ENCODE measurements around the gene ANGPTL8. TPM values are rescaled to one million over a fixed set of nuclear protein-coding genes. Genes with fewer than 3 reads are reported as not detected.

The ANGPTL8 gene
- total RNA-seq, 1 donor = not detected

DNA sequence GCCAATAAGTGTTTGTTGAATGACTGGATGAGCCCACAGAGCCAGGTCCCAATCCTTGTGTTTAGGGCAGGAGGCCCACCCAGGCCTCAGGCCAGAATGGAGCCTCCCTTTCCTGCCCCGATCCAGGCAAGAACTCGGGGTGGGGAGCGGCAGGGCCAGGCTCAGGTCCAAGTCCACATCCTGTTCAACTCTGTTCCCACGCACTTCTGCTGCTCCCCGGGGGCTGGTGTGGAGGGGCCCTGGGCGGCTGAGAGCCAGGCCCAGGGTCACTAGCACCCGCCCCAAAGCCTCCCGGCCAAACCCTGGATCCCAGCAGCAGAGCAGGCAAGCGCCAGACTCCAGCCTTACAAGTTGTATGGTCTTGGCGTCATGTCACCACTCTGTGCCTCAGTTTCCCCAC is 8.0 kb downstream of the ANGPTL8 start:
- TF ChIP-seq, protein P1, sequence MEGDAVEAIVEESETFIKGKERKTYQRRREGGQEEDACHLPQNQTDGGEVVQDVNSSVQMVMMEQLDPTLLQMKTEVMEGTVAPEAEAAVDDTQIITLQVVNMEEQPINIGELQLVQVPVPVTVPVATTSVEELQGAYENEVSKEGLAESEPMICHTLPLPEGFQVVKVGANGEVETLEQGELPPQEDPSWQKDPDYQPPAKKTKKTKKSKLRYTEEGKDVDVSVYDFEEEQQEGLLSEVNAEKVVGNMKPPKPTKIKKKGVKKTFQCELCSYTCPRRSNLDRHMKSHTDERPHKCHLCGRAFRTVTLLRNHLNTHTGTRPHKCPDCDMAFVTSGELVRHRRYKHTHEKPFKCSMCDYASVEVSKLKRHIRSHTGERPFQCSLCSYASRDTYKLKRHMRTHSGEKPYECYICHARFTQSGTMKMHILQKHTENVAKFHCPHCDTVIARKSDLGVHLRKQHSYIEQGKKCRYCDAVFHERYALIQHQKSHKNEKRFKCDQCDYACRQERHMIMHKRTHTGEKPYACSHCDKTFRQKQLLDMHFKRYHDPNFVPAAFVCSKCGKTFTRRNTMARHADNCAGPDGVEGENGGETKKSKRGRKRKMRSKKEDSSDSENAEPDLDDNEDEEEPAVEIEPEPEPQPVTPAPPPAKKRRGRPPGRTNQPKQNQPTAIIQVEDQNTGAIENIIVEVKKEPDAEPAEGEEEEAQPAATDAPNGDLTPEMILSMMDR (IDR thresholded peaks at IDR 0.05; ENCODE audit: extremely low read depth, low read depth, low read length) = no peak
- H4K20me1 ChIP-seq (ENCODE audit: insufficient read depth, low read length) = no peaks in the 10 kb centered on the region
- H3K36me3 ChIP-seq (ENCODE audit: insufficient read depth, low read length) = no peaks in the 10 kb centered on the region
- H3K79me2 ChIP-seq (ENCODE audit: insufficient read depth, low read length) = no peaks in the 10 kb centered on the region
- no peak overlapping the region for H3K4me3 ChIP-seq (ENCODE audit: insufficient read depth, low read length)
- H3K27me3 ChIP-seq (ENCODE audit: insufficient read depth, low read length) = no peaks in the 10 kb centered on the region
- DNase-seq (ENCODE audit: insufficient read length, low spot score, missing footprints) = peak; percentile 77
- no peak overlapping the region for H3K4me2 ChIP-seq (ENCODE audit: insufficient read depth, low read length)
- peaks cover 7% of the 10 kb centered on the region for H3K4me1 ChIP-seq (ENCODE audit: insufficient read depth, low read length)
- H2AFZ ChIP-seq (ENCODE audit: low read length) = no peak overlapping the region
- H3K9me3 ChIP-seq (ENCODE audit: low read depth, low read length) = no peaks in the 10 kb centered on the region
- H3K27ac ChIP-seq (ENCODE audit: low read depth, low read length) = no peak overlapping the region

DNA sequence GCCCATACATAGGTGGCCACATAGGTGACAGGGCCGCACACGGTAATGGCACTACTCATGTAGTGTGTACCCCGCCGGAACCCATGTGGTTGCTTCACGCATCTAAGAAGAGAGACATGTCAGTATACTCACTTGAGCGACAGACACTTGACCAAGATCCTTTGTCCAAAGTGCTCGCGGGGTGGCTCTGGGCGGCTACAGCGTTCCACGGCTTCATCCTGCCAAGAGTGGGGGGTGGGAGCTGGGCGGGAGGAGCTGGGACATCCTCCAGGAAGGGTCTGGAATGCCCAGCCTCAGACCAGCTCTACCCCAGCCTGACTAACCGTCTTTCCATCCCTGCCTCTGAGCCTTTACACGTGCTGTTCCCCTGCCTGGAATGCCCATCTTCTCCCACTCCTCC is 8.5 kb downstream of the ANGPTL8 start:
- Histone ChIP-seq H3K36me3 (ENCODE audit: insufficient read depth, low read length) (no peaks in the 10 kb centered on the region), H3K4me3 (ENCODE audit: insufficient read depth, low read length) (no peak overlapping the region), H4K20me1 (ENCODE audit: insufficient read depth, low read length) (no peaks in the 10 kb centered on the region), H3K27ac (ENCODE audit: low read depth, low read length) (no peak overlapping the region), H3K79me2 (ENCODE audit: insufficient read depth, low read length) (no peaks in the 10 kb centered on the region), H3K4me2 (ENCODE audit: insufficient read depth, low read length) (no peak overlapping the region), H2AFZ (ENCODE audit: low read length) (no peak overlapping the region), H3K9me3 (ENCODE audit: low read depth, low read length) (no peaks in the 10 kb centered on the region), H3K4me1 (ENCODE audit: insufficient read depth, low read length) (peaks cover 7% of the 10 kb centered on the region), H3K27me3 (ENCODE audit: insufficient read depth, low read length) (no peaks in the 10 kb centered on the region)
- peak; percentile 59 for DNase-seq (ENCODE audit: insufficient read length, low spot score, missing footprints)
- TF ChIP-seq, protein P1 (IDR thresholded peaks at IDR 0.05; ENCODE audit: extremely low read depth, low read depth, low read length) = no peak

DNA sequence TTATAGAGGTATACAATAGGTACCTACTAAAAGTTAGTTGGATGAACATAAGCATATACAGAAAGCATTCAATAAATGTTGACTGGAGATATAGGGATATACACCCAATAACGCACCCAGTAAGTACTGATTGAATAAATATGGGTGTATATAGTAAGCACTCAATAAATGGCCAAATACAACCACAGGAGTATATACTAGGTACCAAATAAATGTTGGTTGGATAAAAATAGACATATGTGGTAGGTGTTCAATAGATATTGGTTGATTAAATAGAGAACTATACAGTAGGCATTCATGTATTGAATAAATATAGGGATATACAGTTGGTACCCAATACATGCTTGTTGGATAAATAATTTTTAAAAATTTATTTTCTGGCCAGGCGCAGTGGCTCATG is 9.4 kb downstream of the ANGPTL8 start:
- Histone ChIP-seq H3K27ac (ENCODE audit: low read depth, low read length) (no peak overlapping the region), H3K4me1 (ENCODE audit: insufficient read depth, low read length) (peaks cover 4% of the 10 kb centered on the region), H3K36me3 (ENCODE audit: insufficient read depth, low read length) (no peaks in the 10 kb centered on the region), H3K27me3 (ENCODE audit: insufficient read depth, low read length) (no peaks in the 10 kb centered on the region), H4K20me1 (ENCODE audit: insufficient read depth, low read length) (no peaks in the 10 kb centered on the region), H3K9me3 (ENCODE audit: low read depth, low read length) (no peaks in the 10 kb centered on the region), H3K4me3 (ENCODE audit: insufficient read depth, low read length) (no peak overlapping the region), H3K4me2 (ENCODE audit: insufficient read depth, low read length) (no peak overlapping the region), H2AFZ (ENCODE audit: low read length) (no peak overlapping the region), H3K79me2 (ENCODE audit: insufficient read depth, low read length) (no peaks in the 10 kb centered on the region)
- DNase-seq (ENCODE audit: insufficient read length, low spot score, missing footprints) = peak; percentile 32
- TF ChIP-seq, protein P1 (IDR thresholded peaks at IDR 0.05; ENCODE audit: extremely low read depth, low read depth, low read length) = no peak

DNA sequence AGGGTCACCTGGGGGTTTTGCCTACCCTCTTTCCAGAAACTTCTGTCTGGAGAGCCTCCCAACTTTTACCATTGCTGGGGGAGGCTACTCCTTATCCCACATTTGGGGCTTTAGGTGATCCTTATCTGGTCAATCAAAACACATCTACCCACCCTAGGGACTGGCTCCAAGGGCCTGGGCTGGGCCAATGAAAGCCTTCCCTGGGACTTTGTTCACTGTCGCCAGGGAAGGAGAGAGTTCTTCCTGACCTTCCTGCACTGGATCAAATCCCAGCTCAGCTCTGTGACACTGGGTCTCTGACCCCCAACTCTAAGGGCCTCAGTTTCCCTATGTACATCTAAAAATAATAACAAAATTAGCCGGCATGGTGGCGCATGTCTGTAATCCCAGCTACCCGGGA is 11.8 kb downstream of the ANGPTL8 start:
- TF ChIP-seq, protein P1 (IDR thresholded peaks at IDR 0.05; ENCODE audit: extremely low read depth, low read depth, low read length) = no peak
- no peaks in the 10 kb centered on the region for H3K27me3 ChIP-seq (ENCODE audit: insufficient read depth, low read length)

More for the DNA sequence above, 11.8 kb downstream of the ANGPTL8 start:
- Histone ChIP-seq H4K20me1 (ENCODE audit: insufficient read depth, low read length) (no peaks in the 10 kb centered on the region), H3K4me1 (ENCODE audit: insufficient read depth, low read length) (peaks cover 4% of the 10 kb centered on the region), H3K4me3 (ENCODE audit: insufficient read depth, low read length) (no peak overlapping the region), H2AFZ (ENCODE audit: low read length) (no peak overlapping the region), H3K27ac (ENCODE audit: low read depth, low read length) (no peak overlapping the region), H3K4me2 (ENCODE audit: insufficient read depth, low read length) (no peak overlapping the region), H3K36me3 (ENCODE audit: insufficient read depth, low read length) (no peaks in the 10 kb centered on the region), H3K79me2 (ENCODE audit: insufficient read depth, low read length) (no peaks in the 10 kb centered on the region), H3K9me3 (ENCODE audit: low read depth, low read length) (no peaks in the 10 kb centered on the region)
- DNase-seq (ENCODE audit: insufficient read length, low spot score, missing footprints) = peak; percentile 69
